ENCODE measurements around the gene ZNF28. TPM values are rescaled to one million over a fixed set of nuclear protein-coding genes. Genes with fewer than 3 reads are reported as not detected.
"Not testable (repeated sequence)": the region's sequence is repeated elsewhere in the genome, so short reads cannot be mapped to it uniquely, and the experiment has no call there.

Gene ZNF28
- total and polyA plus RNA-seq, 9 of the 15 experiments (the other 6 are each of a cell fraction or from before 2014, with no cell fraction given) = 19.4 to 38.5 (median 31.5) TPM

- peak in 1 of 3 experiments; percentile 39; a peak in 2 of 6 replicates for TF ChIP-seq CTCF (IDR thresholded peaks at IDR 0.05 in 2 of 3, conservative IDR thresholded peaks at IDR 0.05 in 1 of 3; ENCODE audit: insufficient read depth in 2 of 3, low read depth in 1 of 3, low read length in 3 of 3)
- peak; percentile 70; the same call in 1 of the 2 replicates for TF ChIP-seq ELF4 (CRISPR knock-in tag; IDR thresholded peaks at IDR 0.05)
- peak; percentile 60; the same call in 1 of the 2 replicates for TF ChIP-seq GATAD2B (IDR thresholded peaks at IDR 0.05; ENCODE audit: borderline replicate concordance)
- peak; percentile 40 for TF ChIP-seq TAF9B (IDR thresholded peaks at IDR 0.05; ENCODE audit: partially characterized antibody)
- peak; percentile 81 to 86 for TF ChIP-seq MNT (conservative IDR thresholded peaks at IDR 0.05)
- peak; percentile 90 for TF ChIP-seq ELF2 (CRISPR knock-in tag; IDR thresholded peaks at IDR 0.05)
- TF ChIP-seq PHF8 (IDR thresholded peaks at IDR 0.05; ENCODE audit: borderline replicate concordance, low read length) = peak; percentile 81; the same call in 1 of the 2 replicates
- TF ChIP-seq SAP30 (IDR thresholded peaks at IDR 0.05; ENCODE audit: borderline replicate concordance, insufficient read depth, low read depth, low read length, poor library complexity, severe bottlenecking) = peak; percentile 78
- TF ChIP-seq POLR2G (IDR thresholded peaks at IDR 0.05; ENCODE audit: low read depth, low read length) = peak; percentile 92
- peak; percentile 84 for TF ChIP-seq L3MBTL2 (IDR thresholded peaks at IDR 0.05)
- peak; percentile 20; the same call in 1 of the 2 replicates for TF ChIP-seq CTBP1 (IDR thresholded peaks at IDR 0.05; ENCODE audit: borderline replicate concordance)
- TF ChIP-seq ASH1L (IDR thresholded peaks at IDR 0.05; ENCODE audit: borderline replicate concordance, low read depth, partially characterized antibody) = peak; percentile 41
- TF ChIP-seq MYC (IDR thresholded peaks at IDR 0.05; ENCODE audit: low read depth, low read length) = peak; percentile 73
- not testable (repeated sequence) for TF ChIP-seq MYC (CRISPR knock-in tag; IDR thresholded peaks at IDR 0.05; ENCODE audit: borderline replicate concordance, low read depth)
- peak in 1 of 2 experiments; percentile 85; a peak in 1 of 4 replicates for TF ChIP-seq SIN3A (IDR thresholded peaks at IDR 0.05; ENCODE audit: borderline replicate concordance in 2 of 2, control insufficient read depth in 1 of 2, low read depth in 2 of 2, low read length in 2 of 2)
- peak in 1 of 2 experiments; percentile 59; a peak in 1 of 4 replicates for TF ChIP-seq MAZ (CRISPR knock-in tag; conservative IDR thresholded peaks at IDR 0.05 in 1 of 2, IDR thresholded peaks at IDR 0.05 in 1 of 2)
- TF ChIP-seq TBP (optimal IDR thresholded peaks at IDR 0.05; ENCODE audit: low read depth, low read length) = peak; percentile 52
- TF ChIP-seq VEZF1 (CRISPR knock-in tag; IDR thresholded peaks at IDR 0.05) = peak; percentile 46
- TF ChIP-seq PML (IDR thresholded peaks at IDR 0.05; ENCODE audit: low read length) = peak; percentile 24; the same call in 1 of the 2 replicates
- peak; percentile 79 for TF ChIP-seq EP400 (IDR thresholded peaks at IDR 0.05)
- TF ChIP-seq RBFOX2 (IDR thresholded peaks at IDR 0.05; ENCODE audit: low read depth, low read length) = peak; percentile 83
- TF ChIP-seq POLR2A (conservative IDR thresholded peaks at IDR 0.05) = peak; percentile 88
Measured at GRCh38 chr19:52786464-52787354, 34.7 kb downstream of the ZNF28 start, which contains the start of gene ZNF600 (continued).

Data from K562 (cell line).